GM21529 (cell line): ENCODE data around the gene PNMA6E.

Experiments
- ATAC-seq: cut with Tn5 transposase; IDR thresholded peaks from one replicate; pipeline ENCODE4 v1.9.1; 2021; ENCODE audit not compliant: unreplicated experiment

The PNMA6E gene

DNA sequence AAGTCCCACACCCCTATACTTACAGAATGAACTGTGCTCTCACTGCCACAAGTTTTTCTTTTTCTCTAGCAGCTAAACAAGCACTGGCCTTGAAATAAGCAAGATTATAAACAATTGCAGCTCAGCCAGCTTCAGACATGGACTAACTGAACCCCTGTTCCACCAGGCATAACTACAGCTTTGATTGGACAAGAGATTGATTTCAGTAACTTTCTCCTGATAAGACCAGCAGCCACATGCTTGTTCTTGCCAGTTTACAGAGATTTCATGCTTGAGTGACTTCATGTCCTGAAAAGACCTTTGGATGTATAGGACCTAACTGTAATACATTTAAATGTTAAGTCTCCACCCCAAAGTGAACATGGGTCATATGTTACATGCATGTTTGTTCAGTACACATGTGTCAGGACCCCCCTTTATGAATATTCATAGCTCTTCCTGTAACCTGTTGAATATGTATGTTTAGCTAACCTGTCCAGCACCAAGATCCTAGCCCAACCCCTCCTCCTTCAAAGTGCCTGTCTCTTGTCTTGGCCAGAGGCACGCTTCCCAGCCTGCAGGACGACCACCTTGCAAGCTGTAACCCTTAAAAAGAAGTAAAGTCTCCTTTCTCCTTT, 39.3 kb downstream of the PNMA6E start:
- ATAC-seq = no peak

DNA sequence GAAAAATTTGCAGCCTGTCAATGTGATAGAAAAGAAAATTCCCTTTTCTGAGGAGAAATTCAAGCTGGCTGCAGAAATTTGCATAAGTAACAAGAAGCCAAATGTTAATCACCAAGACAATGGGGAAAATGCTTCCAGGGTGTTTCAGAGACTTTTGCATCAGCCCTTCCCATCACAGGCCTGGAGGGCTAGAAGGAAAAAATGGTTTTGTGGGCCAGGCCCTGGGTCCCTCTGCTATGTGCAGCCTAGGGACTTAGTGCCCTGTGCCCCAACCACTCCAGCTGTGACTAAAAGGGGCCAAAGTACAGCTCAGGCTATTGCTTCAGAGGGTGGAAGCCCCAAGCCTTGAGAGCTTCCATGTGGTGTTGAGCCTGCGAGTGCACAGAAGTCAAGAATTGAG, 43.3 kb downstream of the PNMA6E start:
- no peak for ATAC-seq

DNA sequence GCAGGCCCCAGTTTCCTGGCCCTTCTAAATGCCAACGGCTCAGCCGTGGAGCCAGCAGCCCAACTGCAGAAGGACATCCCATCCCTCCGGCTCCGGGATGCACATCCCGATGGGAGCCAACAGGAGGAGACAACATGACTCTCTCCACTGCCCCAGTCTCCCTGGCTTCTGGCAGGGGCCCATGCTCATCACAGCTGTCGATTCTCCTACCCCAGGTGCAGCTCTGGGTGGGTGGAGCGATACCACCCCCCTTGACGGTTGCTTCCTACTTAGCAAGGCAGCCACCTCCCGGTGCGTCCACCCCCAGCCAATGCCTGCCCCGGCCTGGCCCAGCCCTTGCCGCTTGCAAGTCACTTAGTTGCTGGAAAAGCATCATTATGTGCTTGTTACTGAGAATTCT, 47.7 kb downstream of the PNMA6E start:
- ATAC-seq = no peak

DNA sequence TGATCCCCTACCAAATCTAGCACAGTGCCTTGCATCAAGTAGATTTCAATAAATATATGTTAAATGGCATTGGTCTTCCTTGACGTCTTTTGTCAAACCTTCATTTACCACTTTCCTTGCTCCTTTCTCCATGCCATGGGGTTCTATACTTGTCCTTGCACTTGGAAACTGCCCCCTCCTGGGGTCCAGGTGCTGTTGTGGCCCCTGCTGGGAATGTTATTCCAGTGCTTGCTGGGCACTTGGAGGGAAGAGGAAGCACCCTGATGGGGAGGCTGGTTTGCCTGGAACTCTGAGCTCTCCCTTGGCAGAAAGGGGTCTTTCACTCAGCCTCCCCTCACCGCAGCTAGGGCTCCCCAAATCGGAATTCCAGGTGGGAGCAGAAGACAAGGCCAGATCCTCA, 48.3 kb downstream of the PNMA6E start:
- ATAC-seq = no peak

DNA sequence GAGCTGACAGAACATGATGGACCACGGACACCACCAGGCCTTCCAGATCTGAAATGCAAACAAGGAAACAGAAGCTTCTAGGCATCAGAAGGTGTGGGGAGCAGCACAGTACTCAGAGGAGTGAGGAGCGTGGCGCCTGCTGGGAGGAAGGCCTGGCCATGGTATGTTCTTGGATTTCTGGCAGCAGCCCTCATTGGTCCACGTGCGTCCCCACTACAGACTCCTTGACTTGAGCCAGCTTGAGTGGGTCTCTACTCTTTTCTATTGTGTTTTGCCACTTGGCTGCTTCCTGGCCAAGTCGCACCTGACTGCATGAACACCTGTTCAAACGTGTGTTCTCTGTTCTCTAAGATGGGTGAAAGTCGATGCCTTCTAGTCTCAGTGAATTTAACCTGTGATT, 49.2 kb downstream of the PNMA6E start:
- ATAC-seq = no peak

- no peak for ATAC-seq
Observed at GRCh38 chrX:153349952-153350351, 51.2 kb downstream of the PNMA6E start.

DNA sequence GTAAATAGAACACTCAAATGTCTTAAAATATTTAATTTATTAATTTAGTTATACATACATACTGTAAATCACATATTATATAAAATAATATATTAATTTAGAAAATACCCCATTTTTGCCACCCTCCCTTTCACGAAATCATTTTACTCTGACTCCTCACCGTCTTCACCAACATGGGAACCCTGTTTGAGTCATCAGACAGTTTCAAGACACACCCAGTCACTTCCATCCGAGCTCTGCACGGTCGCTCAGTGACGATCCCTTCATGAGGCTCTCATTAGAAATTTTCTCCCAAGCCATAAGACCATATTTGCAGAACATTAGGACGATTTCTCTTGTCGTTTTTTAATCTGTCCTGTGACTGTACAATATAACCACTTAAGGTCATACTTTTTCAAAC, 52.7 kb downstream of the PNMA6E start:
- no peak for ATAC-seq

- no peak for ATAC-seq
Observed at GRCh38 chrX:153347530-153347929, 53.6 kb downstream of the PNMA6E start.
